ENCODE results near the gene ADM2. TPM values are rescaled to one million over a fixed set of nuclear protein-coding genes. Genes with fewer than 3 reads are reported as not detected.

ADM2 gene
- total and polyA plus RNA-seq, 2 of the 13 experiments (the other 11 are each of a cell fraction or from before 2014, with no cell fraction given): 1.2 to 3.0 TPM

DNA sequence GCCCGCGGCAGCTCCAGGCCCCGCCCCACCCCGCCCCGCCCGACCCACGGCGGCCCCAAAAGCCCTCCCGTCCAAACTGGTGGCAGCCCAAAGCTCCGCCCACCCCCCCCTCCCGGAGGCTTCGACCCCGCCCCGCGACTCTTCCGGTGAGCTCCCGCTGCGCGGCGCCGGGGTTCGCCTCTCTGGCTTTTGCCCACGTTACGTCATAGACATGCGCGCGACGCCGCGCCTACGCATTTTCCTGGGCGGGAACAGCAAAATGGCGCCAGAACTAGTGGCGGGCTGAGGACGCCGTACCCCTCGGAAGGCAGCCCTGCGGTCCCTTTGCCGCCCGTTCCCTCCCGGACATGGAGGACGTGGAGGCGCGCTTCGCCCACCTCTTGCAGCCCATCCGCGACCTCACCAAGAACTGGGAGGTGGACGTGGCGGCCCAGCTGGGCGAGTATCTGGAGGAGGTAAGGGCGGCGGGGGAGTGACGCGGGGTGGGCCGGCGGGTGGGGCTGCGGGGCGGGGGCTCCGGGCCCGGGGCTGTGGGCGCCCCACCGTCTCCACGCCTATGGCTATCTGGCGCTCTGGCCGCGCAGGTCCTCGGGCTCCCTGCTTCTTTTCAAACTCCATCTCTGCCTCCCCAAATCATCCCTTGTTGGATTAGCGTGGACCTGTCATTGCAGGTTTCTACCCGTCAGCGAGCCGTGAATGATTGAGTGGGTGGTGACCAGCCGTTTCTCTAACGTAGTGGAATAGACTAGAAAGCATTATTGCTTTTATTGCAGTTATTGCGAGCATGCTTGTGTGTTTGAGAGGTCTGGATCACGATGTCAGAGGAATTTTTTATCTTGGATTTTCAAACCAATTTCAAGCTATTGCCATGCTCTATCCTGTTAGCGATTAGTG lies 26.9 kb downstream of the ADM2 start, which contains the start of gene NCAPH2 (continued):
- no peak for TF ChIP-seq ZNF770 (CRISPR knock-in tag; IDR thresholded peaks at IDR 0.05)
- TF ChIP-seq PCBP2 (optimal IDR thresholded peaks at IDR 0.05; ENCODE audit: low read depth, low read length, poor library complexity, severe bottlenecking): no peak
- TF ChIP-seq MLX (CRISPR knock-in tag; IDR thresholded peaks at IDR 0.05): no peak
- TF ChIP-seq REXO4 (CRISPR knock-in tag; IDR thresholded peaks at IDR 0.05; ENCODE audit: borderline replicate concordance): no peak
- no peak for TF ChIP-seq SNAPC4 (CRISPR knock-in tag; IDR thresholded peaks at IDR 0.05)
- TF ChIP-seq ATM (IDR thresholded peaks at IDR 0.05; ENCODE audit: borderline replicate concordance): no peak
- TF ChIP-seq NONO (IDR thresholded peaks at IDR 0.05): no peak
- TF ChIP-seq NONO (CRISPR knock-in tag; conservative IDR thresholded peaks at IDR 0.05): peak; percentile 78
- TF ChIP-seq CENPT (CRISPR knock-in tag; IDR thresholded peaks at IDR 0.05; ENCODE audit: low read depth): no peak
- no peak; the same call in 1 of the 2 replicates for TF ChIP-seq PATZ1 (CRISPR knock-in tag; IDR thresholded peaks at IDR 0.05)
- TF ChIP-seq, protein P1, sequence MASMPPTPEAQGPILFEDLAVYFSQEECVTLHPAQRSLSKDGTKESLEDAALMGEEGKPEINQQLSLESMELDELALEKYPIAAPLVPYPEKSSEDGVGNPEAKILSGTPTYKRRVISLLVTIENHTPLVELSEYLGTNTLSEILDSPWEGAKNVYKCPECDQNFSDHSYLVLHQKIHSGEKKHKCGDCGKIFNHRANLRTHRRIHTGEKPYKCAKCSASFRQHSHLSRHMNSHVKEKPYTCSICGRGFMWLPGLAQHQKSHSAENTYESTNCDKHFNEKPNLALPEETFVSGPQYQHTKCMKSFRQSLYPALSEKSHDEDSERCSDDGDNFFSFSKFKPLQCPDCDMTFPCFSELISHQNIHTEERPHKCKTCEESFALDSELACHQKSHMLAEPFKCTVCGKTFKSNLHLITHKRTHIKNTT (CRISPR knock-in tag; IDR thresholded peaks at IDR 0.05): no peak
- no peak for TF ChIP-seq DMTF1 (CRISPR knock-in tag; IDR thresholded peaks at IDR 0.05)
- TF ChIP-seq, protein P2, sequence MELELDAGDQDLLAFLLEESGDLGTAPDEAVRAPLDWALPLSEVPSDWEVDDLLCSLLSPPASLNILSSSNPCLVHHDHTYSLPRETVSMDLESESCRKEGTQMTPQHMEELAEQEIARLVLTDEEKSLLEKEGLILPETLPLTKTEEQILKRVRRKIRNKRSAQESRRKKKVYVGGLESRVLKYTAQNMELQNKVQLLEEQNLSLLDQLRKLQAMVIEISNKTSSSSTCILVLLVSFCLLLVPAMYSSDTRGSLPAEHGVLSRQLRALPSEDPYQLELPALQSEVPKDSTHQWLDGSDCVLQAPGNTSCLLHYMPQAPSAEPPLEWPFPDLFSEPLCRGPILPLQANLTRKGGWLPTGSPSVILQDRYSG (CRISPR knock-in tag; IDR thresholded peaks at IDR 0.05): no peak

Data from HepG2 (cell line).